K562 (cell line): ENCODE data around the gene SAP130. TPM values are rescaled to one million over a fixed set of nuclear protein-coding genes. Genes with fewer than 3 reads are reported as not detected.

Source experiments
- ATAC-seq: fragments of 200-7000 bp; cut with Tn5 transposase; 3 replicates; pipeline ENCODE4 v1.9.1; 2020; ENCODE audit warnings: moderate library complexity
- BruUV-seq: library from RNA; stranded (reverse); fragments of 400-500 nt; replicated peaks from 2 replicates; lab custom pipeline; 2021; lab: Mats Ljungman, UMichigan
- CTCF ChIA-PET: fragments of 300-600 bp; formaldehyde crosslinking; extraction: SDS; loops from one replicate; lab custom pipeline; 2021; ENCODE audit warnings: low intra/inter-chr PET ratio; lab: Yijun Ruan, JAX
- POLR2A ChIA-PET: fragments of 300-600, 350-650 bp; sonication (Branson Sonifier 250); formaldehyde crosslinking; extraction: SDS; loops from one replicate; lab custom pipeline; 2021; ENCODE audit warnings: antibody characterized with exemption, inconsistent platforms; lab: Yijun Ruan, JAX
- DNase-seq, 4 experiments: peaks; one replicate each; pipeline versions ENCODE4 v3.0.0 to v3.0.0-alpha.2; 2011 to 2018; ENCODE audit warnings: low spot score in 3 of 4, mixed read lengths in 3 of 4; ENCODE audit errors: extremely low read depth in 1 of 4
- FAIRE-seq: peaks from 2 replicates; lab custom pipeline; 2011; peaks lifted over from hg19 to GRCh38; lab: Jason Lieb, UNC
- H2AFZ ChIP-seq: 2 replicates; pipeline ENCODE4 v1.6.0; 2011; ENCODE audit warnings: low read depth, low read length, control low read depth, inconsistent platforms
- H3K27ac ChIP-seq: fragments of 200-600 bp; 3 replicates; pipeline ENCODE4 v1.8.0; 2011; ENCODE audit warnings: low read depth, mild to moderate bottlenecking, control low read depth, inconsistent platforms, low read length, moderate library complexity, mixed read lengths; ENCODE audit errors: extremely low read depth
- H3K27me3 ChIP-seq, 2 experiments: fragments of 300-600 bp in 1 of 2; 2 replicates in 1 of 2; 3 replicates in 1 of 2; pipeline versions ENCODE4 v1.6.0 to v1.8.0; 2011; ENCODE audit warnings: inconsistent platforms in 2 of 2, low read length in 2 of 2, mild to moderate bottlenecking in 1 of 2, mixed read lengths in 1 of 2, moderate library complexity in 1 of 2; ENCODE audit not compliant: control insufficient read depth in 2 of 2, insufficient read depth in 2 of 2
- H3K36me3 ChIP-seq: fragments of 300-600 bp; 3 replicates; pipeline ENCODE4 v1.8.0; 2011; ENCODE audit warnings: mild to moderate bottlenecking, low read length, inconsistent platforms; ENCODE audit not compliant: control insufficient read depth, insufficient read depth
- H3K4me1 ChIP-seq, 2 experiments: fragments of 200-600 bp in 1 of 2; replicated peaks in 1 of 2; 2 replicates in 1 of 2; 3 replicates in 1 of 2; pipeline versions ENCODE4 v1.5.1 to v1.8.0; 2011; ENCODE audit warnings: inconsistent platforms in 2 of 2, low read length in 2 of 2, mild to moderate bottlenecking in 1 of 2, mixed read lengths in 1 of 2, moderate library complexity in 1 of 2; ENCODE audit not compliant: control insufficient read depth in 2 of 2, insufficient read depth in 2 of 2
- H3K4me2 ChIP-seq: 2 replicates; pipeline ENCODE4 v1.6.1; 2011; ENCODE audit warnings: low read length, control low read depth, inconsistent platforms, mixed read lengths; ENCODE audit not compliant: insufficient read depth
- H3K4me3 ChIP-seq: fragments of 200-600 bp; sonication (generic), shearing (Covaris generic); 2 replicates; pipeline ENCODE4 v1.5.1; 2016; ENCODE audit warnings: control low read depth, inconsistent platforms
- H3K79me2 ChIP-seq: fragments of 200-600 bp; 3 replicates; pipeline ENCODE4 v1.8.0; 2011; ENCODE audit warnings: low read length, inconsistent platforms; ENCODE audit not compliant: control insufficient read depth, insufficient read depth
- H3K9ac ChIP-seq, 2 experiments: 2 replicates each; pipeline versions ENCODE4 v1.6.0 to v1.6.1; 2011; ENCODE audit warnings: low read depth in 2 of 2, low read length in 2 of 2, control low read depth in 1 of 2, inconsistent platforms in 1 of 2, mild to moderate bottlenecking in 1 of 2, mixed read lengths in 1 of 2; ENCODE audit not compliant: insufficient read depth in 1 of 2
- H3K9me1 ChIP-seq: one replicate; pipeline ENCODE4 v1.6.0; 2011; ENCODE audit warnings: inconsistent platforms, mild to moderate bottlenecking, low read length, moderate library complexity; ENCODE audit not compliant: control insufficient read depth, insufficient read depth
- H3K9me3 ChIP-seq: replicated peaks from 2 replicates; pipeline ENCODE4 v1.5.1; 2011; ENCODE audit warnings: low read depth, low read length, inconsistent platforms; ENCODE audit not compliant: control insufficient read depth, insufficient read depth
- H4K20me1 ChIP-seq: replicated peaks from 2 replicates; pipeline ENCODE4 v1.6.1; 2011; ENCODE audit warnings: low read length, inconsistent platforms, mixed read lengths; ENCODE audit not compliant: control insufficient read depth, insufficient read depth
- CHD4 ChIP-seq: fragments of 200-600 bp; sonication (generic); IDR thresholded peaks from 3 replicates; pipeline ENCODE4 v1.6.1; 2012; ENCODE audit warnings: low read depth, mild to moderate bottlenecking, mixed read lengths, low read length, inconsistent platforms; ENCODE audit not compliant: insufficient read depth, insufficient replicate concordance, poor library complexity, severe bottlenecking
- CTBP1 ChIP-seq: fragments of 450-650 bp; IDR thresholded peaks from 2 replicates; pipeline ENCODE4 v1.6.1; 2016; ENCODE audit warnings: borderline replicate concordance
- KDM5B ChIP-seq: fragments of 200-600 bp; sonication (generic); IDR thresholded peaks from 2 replicates; pipeline ENCODE4 v1.6.1; 2012; ENCODE audit warnings: low read depth, mild to moderate bottlenecking, moderate library complexity, low read length, control low read depth, inconsistent platforms; ENCODE audit not compliant: insufficient replicate concordance
- L3MBTL2 ChIP-seq: fragments of 450-650 bp; IDR thresholded peaks from 2 replicates; pipeline ENCODE4 v1.6.1; 2016; ENCODE audit warnings: mild to moderate bottlenecking, moderate library complexity
- RAD51 ChIP-seq: fragments of 450-650 bp; IDR thresholded peaks from 2 replicates; pipeline ENCODE4 v1.7.1; 2016; ENCODE audit warnings: low read depth, mild to moderate bottlenecking, borderline replicate concordance
- TEAD2 ChIP-seq: fragments of 450-650 bp; IDR thresholded peaks from 2 replicates; pipeline ENCODE4 v1.6.1; 2016; ENCODE audit warnings: missing genetic modification characterization, control low read depth, missing compliant biosample characterization
- WGBS: fragments of 100-300 bp; shearing (Covaris generic); methylation state at CpG from one replicate; pipeline ENCODE4 v1.1.6; 2016; ENCODE audit warnings: low coverage, mixed read lengths; ENCODE audit not compliant: insufficient coverage; ENCODE audit errors: missing lambda C conversion rate; 5-methylcytosine and 5-hydroxymethylcytosine counted together
- in situ Hi-C: fragments of 300-500 bp; cut with MboI; formaldehyde crosslinking; loops from 4 replicates; pipeline ENCODE4 v1.15.0; 2018; ENCODE audit warnings: inconsistent platforms, mixed read lengths
- intact Hi-C: fragments of 100-400 bp; cut with micrococcal nuclease; formaldehyde crosslinking; loops from 2 replicates; pipeline ENCODE4 v1.14.2; 2022
- polyA plus RNA-seq, 8 experiments: library from polyadenylated mRNA; depleted of rRNA in 4 of 8; stranded (reverse) in 5 of 8; unstranded in 3 of 8; fragments of >200 nt; fragmentation: Nextera tagmentation in 2 of 8; fragmentation: Illumina TruSeq in 1 of 8; extraction: Ambion mirVana in 2 of 8; extraction: Trizol in 1 of 8; gene quantifications; 2 replicates each; pipeline versions ENCODE4 v1.2.1 to v1.2.3, GENCODE V29; 2011 to 2014; ENCODE audit warnings: inconsistent platforms in 1 of 8, missing spikeins in 1 of 8
- total RNA-seq, 7 experiments: library from RNA; depleted of rRNA in 6 of 7; stranded (reverse); fragments of >200 nt in 6 of 7; fragmentation: Illumina TruSeq in 2 of 7; extraction: Trizol in 2 of 7; gene quantifications; 2 replicates each; pipeline versions ENCODE4 v1.2.1 to v1.2.3, GENCODE V29; 2011 to 2021; ENCODE audit warnings: low replicate concordance in 1 of 7
- TF ChIP-seq, protein P1 (sequence below), 2 experiments: fragments of 450-650 bp; conservative IDR thresholded peaks; 2 replicates each; pipeline ENCODE4 v1.6.1; 2017; ENCODE audit warnings: mild to moderate bottlenecking in 2 of 2, moderate library complexity in 2 of 2
- TF ChIP-seq, protein P2 (sequence below): fragments of 450-650 bp; formaldehyde crosslinking; IDR thresholded peaks from 2 replicates; pipeline ENCODE4 v1.4.0; 2020; ENCODE audit warnings: mild to moderate bottlenecking, moderate library complexity

Gene SAP130
- total and polyA plus RNA-seq, 9 of the 15 experiments (the other 6 are each of a cell fraction or from before 2014, with no cell fraction given), result 4.5 to 33.4 (median 7.4) TPM

DNA sequence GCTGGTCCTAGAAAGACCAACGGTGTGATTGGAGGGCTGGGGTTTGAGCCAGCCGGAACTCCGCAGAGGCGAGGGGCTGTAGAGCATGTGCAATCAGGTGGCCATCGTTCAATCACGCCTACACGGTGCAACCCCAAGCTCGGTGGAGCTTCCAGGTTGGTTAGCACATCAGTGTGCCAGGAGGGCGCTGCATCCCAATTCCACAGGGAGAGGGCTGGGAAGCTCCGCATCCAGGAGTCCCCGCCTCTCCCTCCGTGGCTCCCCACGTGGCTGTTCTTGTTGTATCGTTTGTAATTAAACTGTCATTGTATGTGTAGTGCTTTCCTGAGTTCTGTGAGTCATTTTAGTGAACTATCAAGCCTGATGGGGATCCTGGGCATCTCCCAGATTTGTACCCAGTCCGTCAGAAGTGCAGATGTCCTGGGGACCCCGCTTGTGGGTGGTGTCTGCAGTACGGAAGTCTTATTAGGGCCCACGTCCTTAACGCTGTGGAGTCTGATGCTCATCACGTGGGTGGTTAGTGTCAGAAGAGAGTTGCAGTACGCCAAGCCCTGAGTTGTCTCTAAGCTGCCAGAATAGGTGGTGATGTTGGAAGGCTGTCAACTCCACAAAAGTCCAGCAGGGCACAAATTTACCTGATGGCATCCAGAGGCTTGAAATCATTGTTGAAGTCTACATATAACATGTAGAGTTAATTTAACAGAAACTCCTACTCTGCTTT is 121.5 kb downstream of the SAP130 start:
- ATAC-seq (peak; percentile 78), FAIRE-seq (no peak), DNase-seq (peak in 3 of 4 experiments; percentile 40 to 41 (median 40))
- Histone ChIP-seq H2AFZ (peak overlapping the region; percentile 37), H3K4me3 (no peak overlapping the region), H4K20me1 (no peaks in the 10 kb centered on the region; the same call in 1 of the 2 replicates), H3K9me1 (no peaks in the 10 kb centered on the region), H3K27ac (no peak overlapping the region), H3K4me2 (peak overlapping the region; percentile 66), H3K9ac (peak overlapping the region in 1 of 2 experiments; percentile 66; a peak in 1 of 4 replicates), H3K27me3 (peaks cover 6 to 34% of the 10 kb centered on the region in 2 experiments), H3K36me3 (no peaks in the 10 kb centered on the region), H3K4me1 (peaks cover 5 to 8% of the 10 kb centered on the region in 2 experiments; a peak in 3 of 5 replicates), H3K79me2 (no peaks in the 10 kb centered on the region), H3K9me3 (no peaks in the 10 kb centered on the region)
- intact Hi-C loops, result no loop called here
- ChIA-PET POLR2A (interaction anchor here (0.6 kb wide), 1 partner anchor 613 kb away, joined by 4 read pairs; no protein-coding TSS in a partner anchor), CTCF (no interaction called here)
- in situ Hi-C loops, result no loop called here
- BruUV-seq, result no TSS peak
- 4% methylated on average over 21 of the region's 21 CpGs for WGBS
- TF ChIP-seq CHD4 (no peak), L3MBTL2 (peak; percentile 75), KDM5B (peak; percentile 26), RAD51 (0 out of 2 replicates have a peak, but pooled peaks have one; percentile 24), TEAD2 (tag) (no peak), CTBP1 (peak; percentile 38; the same call in 1 of the 2 replicates)
- TF ChIP-seq, protein P1, sequence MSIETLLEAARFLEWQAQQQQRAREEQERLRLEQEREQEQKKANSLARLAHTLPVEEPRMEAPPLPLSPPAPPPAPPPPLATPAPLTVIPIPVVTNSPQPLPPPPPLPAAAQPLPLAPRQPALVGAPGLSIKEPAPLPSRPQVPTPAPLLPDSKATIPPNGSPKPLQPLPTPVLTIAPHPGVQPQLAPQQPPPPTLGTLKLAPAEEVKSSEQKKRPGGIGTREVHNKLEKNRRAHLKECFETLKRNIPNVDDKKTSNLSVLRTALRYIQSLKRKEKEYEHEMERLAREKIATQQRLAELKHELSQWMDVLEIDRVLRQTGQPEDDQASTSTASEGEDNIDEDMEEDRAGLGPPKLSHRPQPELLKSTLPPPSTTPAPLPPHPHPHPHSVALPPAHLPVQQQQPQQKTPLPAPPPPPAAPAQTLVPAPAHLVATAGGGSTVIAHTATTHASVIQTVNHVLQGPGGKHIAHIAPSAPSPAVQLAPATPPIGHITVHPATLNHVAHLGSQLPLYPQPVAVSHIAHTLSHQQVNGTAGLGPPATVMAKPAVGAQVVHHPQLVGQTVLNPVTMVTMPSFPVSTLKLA (conservative IDR thresholded peaks at IDR 0.05), result peak in 1 of 2 experiments; percentile 66; a peak in 1 of 4 replicates
- TF ChIP-seq, protein P2, sequence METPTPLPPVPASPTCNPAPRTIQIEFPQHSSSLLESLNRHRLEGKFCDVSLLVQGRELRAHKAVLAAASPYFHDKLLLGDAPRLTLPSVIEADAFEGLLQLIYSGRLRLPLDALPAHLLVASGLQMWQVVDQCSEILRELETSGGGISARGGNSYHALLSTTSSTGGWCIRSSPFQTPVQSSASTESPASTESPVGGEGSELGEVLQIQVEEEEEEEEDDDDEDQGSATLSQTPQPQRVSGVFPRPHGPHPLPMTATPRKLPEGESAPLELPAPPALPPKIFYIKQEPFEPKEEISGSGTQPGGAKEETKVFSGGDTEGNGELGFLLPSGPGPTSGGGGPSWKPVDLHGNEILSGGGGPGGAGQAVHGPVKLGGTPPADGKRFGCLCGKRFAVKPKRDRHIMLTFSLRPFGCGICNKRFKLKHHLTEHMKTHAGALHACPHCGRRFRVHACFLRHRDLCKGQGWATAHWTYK (CRISPR knock-in tag), result 0 out of 2 replicates have a peak, but pooled peaks have one; percentile 47
